Heart left ventricle (tissue), 16 donors: Measurements from ENCODE around the gene ANKRD13B. TPM values are rescaled to one million over a fixed set of nuclear protein-coding genes. Genes with fewer than 3 reads are reported as not detected.

Experiments
- ATAC-seq, 4 donors: fragments of 200-7000 bp; cut with Tn5 transposase; one replicate each; pipeline ENCODE4 v1.9.1; 2020 to 2022; ENCODE audit warnings: moderate library complexity in 4 of 4, mild to moderate bottlenecking in 3 of 4, moderate number of reproducible peaks in 1 of 4
- DNase-seq, 5 donors: peaks; one replicate each; pipeline ENCODE4 v3.0.0-alpha.2; 2020
- H3K27ac ChIP-seq, 12 donors: fragments of 200-600 bp; sonication (generic) in 4 of 12; one replicate each; pipeline versions ENCODE4 v1.5.0 to v1.8.0; 2016 to 2022; ENCODE audit warnings: mild to moderate bottlenecking in 2 of 12
- H3K27me3 ChIP-seq, 9 donors: fragments of 200-600 bp; sonication (generic) in 2 of 9; one replicate each; pipeline versions ENCODE4 v1.5.1 to v1.8.0; 2016 to 2022; ENCODE audit warnings: mild to moderate bottlenecking in 3 of 9
- H3K36me3 ChIP-seq, 9 donors: fragments of 200-600 bp; sonication (generic) in 2 of 9; one replicate each; pipeline versions ENCODE4 v1.5.0 to v1.8.0; 2018 to 2022; ENCODE audit warnings: mild to moderate bottlenecking in 2 of 9
- H3K4me1 ChIP-seq, 12 donors: fragments of 200-600 bp; sonication (generic) in 4 of 12; one replicate each; pipeline versions ENCODE4 v1.5.0 to v1.8.0; 2016 to 2022; ENCODE audit warnings: mild to moderate bottlenecking in 3 of 12
- H3K4me3 ChIP-seq, 12 donors: fragments of 200-600 bp; sonication (generic) in 4 of 12; one replicate each; pipeline versions ENCODE4 v1.5.0 to v1.8.0; 2017 to 2022; ENCODE audit warnings: mild to moderate bottlenecking in 9 of 12, moderate library complexity in 4 of 12
- H3K9me3 ChIP-seq, 12 donors: fragments of 200-600 bp; sonication (generic) in 4 of 12; one replicate each; pipeline versions ENCODE4 v1.5.0 to v1.8.0; 2016 to 2022; ENCODE audit warnings: mild to moderate bottlenecking in 1 of 12
- POLR2A ChIP-seq, 2 donors: fragments of 450-650 bp; IDR thresholded peaks; one replicate each; pipeline ENCODE4 v1.6.1; 2017; ENCODE audit warnings: antibody characterized with exemption in 2 of 2, mild to moderate bottlenecking in 2 of 2, moderate library complexity in 2 of 2
- WGBS, 4 donors: extraction: QIAGEN DNeasy Blood & Tissue Kit in 2 of 4; methylation state at CpG; one replicate each; pipeline versions ENCODE4 v1.1.5 to v1.1.7; 2013 to 2018; 5-methylcytosine and 5-hydroxymethylcytosine counted together
- intact Hi-C, 10 donors: fragments of 100-400 bp; cut with DNase I; formaldehyde crosslinking; loops; one replicate each; pipeline versions ENCODE4 v1.11.1 to v1.14.2; 2022
- polyA plus RNA-seq, 2 donors: library from polyadenylated mRNA; stranded (reverse); fragments of 200-250 nt; gene quantifications; one replicate each; pipeline ENCODE4 v1.2.3, GENCODE V29; 2013
- total RNA-seq, 9 donors: library from RNA; depleted of rRNA in 2 of 9; stranded (reverse); fragments of >200 nt in 2 of 9; fragmentation: NEBNext Ultra II Directional in 3 of 9; extraction: Animal tissue kit (Norgen Biotek cat#: 25700) in 3 of 9; gene quantifications; one replicate each; pipeline versions ENCODE4 v1.1.0 to v1.2.4, GENCODE V29; 2016 to 2023
- TF ChIP-seq, protein P1 (sequence below), 12 donors: fragments of 200-600 bp; sonication (generic) in 4 of 12; IDR thresholded peaks; one replicate each; pipeline versions ENCODE4 v1.5.0 to v1.8.0; 2018 to 2022; ENCODE audit warnings: antibody characterized with exemption in 12 of 12, mild to moderate bottlenecking in 5 of 12
- donor health status: ischemic (EF 13 %, LVEDD 7.1; RV severe dilation, severe dysfunction).
- donor health status: healthy with polysubstance abuse.
- donor health status: DM: no; HTN: yes; CAD: no.
- donor health status: DM: no; HTN: no; CAD: no.
- donor health status: ischemic (EF 25% LVEDD 6.9; RV normal size, moderate dysfunction).
- donor health status: ischemic (EF 25% LVEDD 5.7; RV mildly dilated, moderate dysfunction).
- donor health status: healthy.
- donor health status: DM: yes; HTN: yes; CAD: no.
- donor health status: ischemic (EF 35%, LVEDD 5.7; RV mildly dilated, moderate dysfunction).
- donor health status: nonischemic (EF 11% LVEDD 7.7; RV severe dilation, severe dysfunction).
- donor health status: DM: yes; HTN: yes; CAD: no.
- donor health status: PGD.
- donor health status: ischemic (EF 29% LVEDD 5.4; RV normal size, mild dysfunction).
- donor health status: nonischemic (EF 23%, LVEDD 6.1; RV moderate dilation, normal function).

ANKRD13B gene
- total and polyA plus RNA-seq, 11 donors: 4.1 to 12.7 (median 6.1) TPM

DNA sequence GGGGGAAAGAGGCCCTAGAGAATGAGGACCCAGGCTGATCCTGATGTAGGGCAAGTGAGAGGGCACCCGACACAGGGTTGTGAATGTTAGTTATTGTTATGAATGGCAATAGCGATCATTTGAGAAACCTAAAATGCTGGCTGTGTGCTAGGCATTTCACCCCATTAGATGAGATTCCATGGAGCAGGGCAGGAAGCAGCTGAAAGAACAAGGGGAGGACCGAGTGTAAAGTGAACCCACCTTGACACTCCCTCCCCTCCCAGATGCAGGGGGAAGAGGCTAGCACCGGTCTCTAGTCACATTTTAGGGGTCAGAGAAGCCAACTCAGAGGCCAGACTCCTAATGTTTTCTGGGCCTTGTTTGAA is 30.3 kb downstream of the ANKRD13B start:
- Histone ChIP-seq H3K9me3 (no peaks in the 10 kb centered on the region), H3K27me3 (no peaks in the 10 kb centered on the region), H3K4me3 (peak overlapping the region in 11 of 12 donors; percentile 51 to 83 (median 76)), H3K4me1 (peaks cover 0 to 68% (median 35%) of the 10 kb centered on the region in 12 donors), H3K27ac (peak overlapping the region in 9 of 12 donors; percentile 72 to 98 (median 88)), H3K36me3 (peaks cover 0 to 4% (median 0%) of the 10 kb centered on the region in 9 donors)
- DNase-seq (no peak), ATAC-seq (no peak)
- TF ChIP-seq, protein P1, sequence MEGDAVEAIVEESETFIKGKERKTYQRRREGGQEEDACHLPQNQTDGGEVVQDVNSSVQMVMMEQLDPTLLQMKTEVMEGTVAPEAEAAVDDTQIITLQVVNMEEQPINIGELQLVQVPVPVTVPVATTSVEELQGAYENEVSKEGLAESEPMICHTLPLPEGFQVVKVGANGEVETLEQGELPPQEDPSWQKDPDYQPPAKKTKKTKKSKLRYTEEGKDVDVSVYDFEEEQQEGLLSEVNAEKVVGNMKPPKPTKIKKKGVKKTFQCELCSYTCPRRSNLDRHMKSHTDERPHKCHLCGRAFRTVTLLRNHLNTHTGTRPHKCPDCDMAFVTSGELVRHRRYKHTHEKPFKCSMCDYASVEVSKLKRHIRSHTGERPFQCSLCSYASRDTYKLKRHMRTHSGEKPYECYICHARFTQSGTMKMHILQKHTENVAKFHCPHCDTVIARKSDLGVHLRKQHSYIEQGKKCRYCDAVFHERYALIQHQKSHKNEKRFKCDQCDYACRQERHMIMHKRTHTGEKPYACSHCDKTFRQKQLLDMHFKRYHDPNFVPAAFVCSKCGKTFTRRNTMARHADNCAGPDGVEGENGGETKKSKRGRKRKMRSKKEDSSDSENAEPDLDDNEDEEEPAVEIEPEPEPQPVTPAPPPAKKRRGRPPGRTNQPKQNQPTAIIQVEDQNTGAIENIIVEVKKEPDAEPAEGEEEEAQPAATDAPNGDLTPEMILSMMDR (IDR thresholded peaks at IDR 0.05): no peak
- no peak for TF ChIP-seq POLR2A (IDR thresholded peaks at IDR 0.05)
- intact Hi-C loops: loop anchor here in 3 of 10 donors (5.0 kb wide), 2 partner anchors 41 to 154 kb away; no protein-coding TSS in a partner anchor
- 41 to 60% (median 49%) methylated on average over 4 of the region's 4 CpGs for WGBS, 4 donors

DNA sequence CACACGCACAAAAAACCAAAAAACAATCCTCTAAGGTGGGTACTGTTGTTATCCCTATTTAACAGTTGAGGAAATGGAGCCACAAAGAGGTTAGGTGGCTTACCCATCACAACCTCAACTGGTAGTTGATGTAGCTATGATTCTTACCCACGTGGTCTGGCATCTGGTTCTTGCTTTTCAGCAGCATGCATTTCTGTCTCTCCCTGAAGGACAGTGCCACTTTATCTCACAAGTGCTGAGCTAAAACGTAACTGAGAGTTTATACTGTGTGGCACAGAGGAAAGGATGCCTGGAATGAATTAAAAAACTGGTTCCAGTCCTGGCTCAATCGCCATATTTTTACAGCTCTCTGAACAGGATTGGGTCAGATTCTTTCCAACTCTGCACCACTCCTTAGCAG is 31.7 kb downstream of the ANKRD13B start:
- peaks cover 0 to 62% (median 27%) of the 10 kb centered on the region in 12 donors for H3K4me1 ChIP-seq

DNA sequence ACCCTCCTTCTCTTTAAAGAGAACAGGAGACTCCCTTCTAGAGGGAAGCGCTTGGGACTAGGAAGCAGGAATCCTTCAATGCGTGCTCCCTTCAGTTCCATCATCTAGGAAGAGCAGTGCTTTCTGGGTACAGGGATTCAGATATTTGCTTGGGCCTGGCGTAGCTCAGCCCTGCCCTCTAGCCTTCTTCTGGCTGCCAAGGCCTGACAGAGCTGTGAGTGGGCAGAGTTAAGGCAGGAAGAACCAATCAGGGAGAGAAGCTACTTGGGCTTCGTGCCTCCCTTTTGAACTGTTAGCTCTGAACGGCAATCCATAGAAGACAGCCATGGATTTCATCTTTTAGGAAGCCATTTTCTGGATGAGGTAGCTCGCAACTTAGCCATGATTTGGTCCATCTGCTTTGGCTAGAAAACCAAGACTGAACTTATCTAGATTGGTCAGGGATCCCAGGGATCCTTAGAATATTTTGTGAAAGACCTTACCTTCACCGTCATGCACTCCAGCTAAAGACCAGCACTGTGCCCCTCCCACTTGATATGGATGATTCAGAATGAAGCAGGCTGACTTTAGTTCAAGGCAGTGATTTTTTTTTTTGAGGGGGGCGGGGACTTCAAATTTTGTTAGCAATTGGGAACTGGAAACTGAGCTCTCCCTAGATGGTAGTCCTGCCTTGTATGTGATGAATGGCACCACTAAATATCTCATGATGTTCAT is 32.3 kb downstream of the ANKRD13B start:
- TF ChIP-seq, protein P1 (IDR thresholded peaks at IDR 0.05): peak in 4 of 12 donors; percentile 26 to 32 (median 28)
- TF ChIP-seq POLR2A (IDR thresholded peaks at IDR 0.05): no peak
- Histone ChIP-seq H3K4me3 (no peak overlapping the region), H3K9me3 (no peaks in the 10 kb centered on the region), H3K27me3 (no peaks in the 10 kb centered on the region), H3K27ac (peak overlapping the region in 10 of 12 donors; percentile 3 to 56 (median 37)), H3K4me1 (peaks cover 0 to 56% (median 24%) of the 10 kb centered on the region in 12 donors), H3K36me3 (peaks cover 0 to 20% (median 5%) of the 10 kb centered on the region in 9 donors)
- ATAC-seq: peak; percentile 43 to 73 (median 64)
- DNase-seq: peak in 2 of 5 donors; percentile 65 to 75
- WGBS, 4 donors: 63 to 81% (median 66%) methylated on average over 6 to 8 of the region's 8 CpGs
- intact Hi-C loops: no loop called here

More for the DNA sequence above, 31.7 kb downstream of the ANKRD13B start:
- ATAC-seq: no peak
- Histone ChIP-seq H3K4me3 (no peak overlapping the region), H3K36me3 (peaks cover 0 to 16% (median 0%) of the 10 kb centered on the region in 9 donors), H3K9me3 (no peaks in the 10 kb centered on the region), H3K27me3 (no peaks in the 10 kb centered on the region), H3K27ac (peak overlapping the region in 10 of 12 donors; percentile 3 to 56 (median 37))
- no peak for DNase-seq
- intact Hi-C loops: loop anchor here in 3 of 10 donors (5.0 kb wide), 2 partner anchors 42 to 153 kb away; no protein-coding TSS in a partner anchor
- TF ChIP-seq, protein P1 (IDR thresholded peaks at IDR 0.05): no peak
- TF ChIP-seq POLR2A (IDR thresholded peaks at IDR 0.05): no peak
- WGBS, 4 donors: 56 to 79% (median 65%) methylated on average over 4 of the region's 4 CpGs

DNA sequence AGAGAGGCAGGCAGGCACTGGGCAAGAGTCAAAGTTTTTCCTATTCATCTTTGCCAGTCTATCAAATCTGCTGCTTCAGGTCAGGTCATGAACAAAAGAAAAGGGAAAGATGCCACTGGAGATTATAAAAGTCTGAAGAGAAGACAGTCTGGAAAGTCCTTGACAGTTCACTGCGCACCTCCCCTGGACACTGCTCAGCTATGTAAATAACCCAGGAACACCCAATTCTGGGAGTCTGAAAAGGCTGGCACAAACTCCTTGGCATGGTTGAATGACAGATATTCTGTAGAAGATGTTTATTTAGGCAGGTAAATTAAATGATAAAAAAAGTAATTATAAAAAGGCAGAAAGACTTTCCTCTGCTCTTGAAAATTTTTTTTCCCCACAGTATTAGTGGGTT is 35.0 kb downstream of the ANKRD13B start:
- H3K36me3 ChIP-seq: peaks cover 0 to 47% (median 28%) of the 10 kb centered on the region in 9 donors
- peak overlapping the region in 4 of 12 donors; percentile 2 to 28 (median 17) for H3K27ac ChIP-seq
- peaks cover 0 to 34% (median 10%) of the 10 kb centered on the region in 12 donors for H3K4me1 ChIP-seq

More for the DNA sequence above, 35.0 kb downstream of the ANKRD13B start:
- intact Hi-C loops: no loop called here
- DNase-seq (no peak), ATAC-seq (no peak)
- TF ChIP-seq, protein P1 (IDR thresholded peaks at IDR 0.05): no peak
- no peak overlapping the region for H3K4me3 ChIP-seq
- WGBS, 4 donors: 90 to 100% (median 95%) methylated on average over 1 of the region's 1 CpG
- no peaks in the 10 kb centered on the region for H3K9me3 ChIP-seq
- H3K27me3 ChIP-seq: no peaks in the 10 kb centered on the region
